ENCODE data around the gene OSBPL9. TPM values are rescaled to one million over a fixed set of nuclear protein-coding genes. Genes with fewer than 3 reads are reported as not detected.

The OSBPL9 gene
- polyA plus RNA-seq, 3 donors = 140 to 157 (median 152) TPM

DNA sequence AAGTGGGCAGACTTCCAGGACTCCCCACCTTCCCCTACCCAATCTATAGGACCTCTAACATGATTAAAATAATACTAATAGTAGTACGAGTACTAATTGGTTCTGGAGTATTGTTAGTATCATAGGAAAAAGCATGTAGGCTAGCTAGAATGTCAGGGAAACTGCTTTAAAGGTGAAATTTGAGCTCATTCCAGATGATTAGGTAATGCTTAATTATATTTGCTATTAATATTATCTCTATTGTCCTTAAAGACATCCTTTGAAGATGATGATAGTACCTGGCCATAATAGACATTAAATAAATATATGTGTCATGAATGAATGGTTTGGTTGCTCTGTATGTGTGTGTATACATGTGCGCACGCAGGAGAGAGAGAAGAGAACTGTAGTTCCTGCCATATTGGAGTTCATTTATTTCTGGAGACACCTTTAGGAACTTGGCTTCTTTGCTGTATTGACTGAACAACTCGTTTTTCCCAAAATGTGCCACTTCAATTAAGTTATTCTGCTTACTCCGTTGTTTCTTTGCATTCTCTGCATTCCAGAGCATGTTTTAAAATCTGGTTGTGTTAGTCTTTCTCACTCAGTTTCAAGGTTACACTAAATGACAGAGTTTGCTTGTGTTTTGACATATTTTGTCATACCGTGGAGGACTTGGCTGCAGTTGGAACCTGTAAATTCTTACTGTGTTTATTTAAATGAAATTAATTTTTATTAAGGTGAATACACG, 117.1 kb downstream of the OSBPL9 start:
- DNase-seq (ENCODE audit: low read depth in 3 of 3, low spot score in 2 of 3) = no peak

DNA sequence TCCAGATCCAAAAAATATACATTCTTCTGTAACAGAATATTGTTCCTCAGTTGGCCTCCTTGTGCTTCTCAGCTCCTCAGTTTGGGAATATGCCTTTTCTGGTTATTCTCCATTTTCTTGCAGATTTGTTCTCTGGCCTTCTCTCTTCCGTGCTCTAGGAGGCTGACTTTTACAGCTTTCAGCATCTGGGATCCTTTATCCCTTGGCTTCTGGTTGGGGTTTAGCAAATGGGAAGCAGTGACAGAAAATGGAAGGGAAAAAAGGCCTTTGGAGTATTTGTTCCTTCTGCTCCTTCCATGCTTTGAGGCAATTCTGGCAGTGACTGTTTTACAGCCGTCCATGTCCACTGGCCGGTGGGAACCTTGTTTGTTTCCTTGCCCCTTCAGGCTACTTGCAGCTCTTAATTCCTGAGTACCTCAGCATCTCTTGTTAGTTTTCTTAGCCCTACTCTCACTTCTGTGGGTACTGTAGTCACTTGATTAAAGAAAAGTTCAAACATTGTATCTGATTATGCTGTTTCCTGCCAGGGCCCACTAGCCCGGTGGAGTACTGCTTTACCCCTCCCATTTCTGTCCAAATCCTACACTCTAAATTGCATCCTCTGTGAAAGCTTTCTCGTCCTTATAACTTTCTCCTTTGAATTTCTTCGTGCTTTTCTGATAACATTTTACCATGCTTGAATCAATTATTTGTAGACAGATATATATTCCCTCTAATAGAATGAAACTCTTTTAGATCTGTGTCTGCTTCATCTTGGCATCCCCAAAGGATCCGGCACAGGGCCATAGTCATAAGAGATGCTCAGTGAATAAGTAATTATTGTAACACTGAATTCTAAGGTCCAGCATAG, 118.2 kb downstream of the OSBPL9 start:
- no peak for DNase-seq (ENCODE audit: low read depth in 3 of 3, low spot score in 2 of 3)

DNA sequence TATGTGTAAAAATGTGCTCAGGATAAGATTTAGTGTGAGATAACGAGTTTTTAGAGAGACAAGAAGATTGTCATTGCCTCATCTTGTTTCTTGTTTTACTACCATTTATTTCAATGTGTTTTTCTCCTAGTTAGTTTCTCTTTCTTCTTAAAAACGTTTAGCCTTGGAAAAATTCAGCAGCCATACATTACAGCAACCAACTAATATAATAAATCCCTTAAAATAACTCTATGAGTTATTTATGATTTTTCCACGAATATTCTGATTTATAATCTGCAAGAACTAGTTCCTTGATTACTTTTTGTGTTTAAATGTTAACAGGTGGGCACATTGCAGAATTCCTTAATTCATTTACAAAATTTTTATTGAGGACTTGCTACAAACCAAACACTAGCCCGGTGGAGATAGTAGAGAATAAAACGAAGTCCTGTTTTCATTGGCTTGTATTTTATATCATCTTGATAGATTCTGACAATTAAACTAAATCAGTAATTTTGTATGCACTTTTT, 118.9 kb downstream of the OSBPL9 start:
- no peak for DNase-seq (ENCODE audit: low read depth in 3 of 3, low spot score in 2 of 3)

DNA sequence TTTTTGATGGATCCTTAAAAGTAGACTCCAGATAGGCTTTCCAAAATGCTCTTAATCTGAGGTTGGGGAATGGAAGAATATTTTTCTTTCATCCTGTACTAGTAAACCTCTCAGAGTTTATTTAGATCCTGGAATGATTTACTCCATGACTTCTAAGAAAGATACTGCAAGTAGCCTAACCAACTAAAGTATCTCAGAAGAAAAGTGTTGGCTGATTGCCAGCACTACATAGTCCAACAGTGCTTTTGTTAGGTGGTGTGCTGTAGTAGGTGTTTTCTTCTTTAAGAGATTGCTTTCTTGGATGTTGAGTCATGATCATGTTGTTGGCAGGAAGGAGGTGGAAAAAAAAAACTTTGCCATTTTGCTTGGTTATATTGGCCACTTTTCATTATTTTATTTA, 119.8 kb downstream of the OSBPL9 start:
- DNase-seq (ENCODE audit: low read depth in 3 of 3, low spot score in 2 of 3) = no peak

DNA sequence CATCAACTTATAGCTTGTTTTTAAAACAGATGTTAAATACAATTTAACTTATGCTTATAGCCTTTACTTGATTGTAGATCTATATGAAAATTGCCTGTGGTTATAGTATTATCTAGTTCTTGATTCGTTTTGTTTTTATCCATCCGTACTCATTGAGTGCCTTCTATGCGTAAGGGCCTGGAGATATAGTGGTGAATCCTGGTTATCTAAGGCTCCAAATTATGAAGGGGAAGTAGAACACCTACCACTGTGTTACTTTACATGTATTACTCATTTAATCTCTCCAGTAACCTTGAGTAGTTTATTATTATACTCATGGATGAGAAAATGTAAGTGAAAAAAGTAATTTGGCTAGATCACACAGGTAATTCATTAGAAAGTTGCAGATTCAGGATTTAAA, 121.8 kb downstream of the OSBPL9 start:
- no peak for DNase-seq (ENCODE audit: low read depth in 3 of 3, low spot score in 2 of 3)

DNA sequence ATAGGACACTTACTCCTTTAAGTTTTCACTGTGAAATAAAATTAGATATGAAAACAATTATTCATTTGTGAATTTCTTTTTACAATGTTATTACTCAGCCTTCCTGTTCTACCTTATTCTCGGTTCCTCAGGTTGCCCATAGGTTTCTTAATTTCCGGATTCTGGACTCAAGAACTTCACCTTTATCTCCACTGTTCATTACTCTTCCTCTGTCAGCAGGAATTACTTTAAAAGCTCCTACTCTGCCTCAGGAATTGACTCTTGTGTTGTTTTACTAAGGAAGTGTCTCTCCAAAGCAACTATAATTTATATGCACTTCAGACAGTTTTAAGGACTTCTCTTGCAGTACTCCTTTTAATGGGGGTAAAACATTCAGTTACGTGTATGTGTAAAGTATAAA, 123.8 kb downstream of the OSBPL9 start:
- no peak for DNase-seq (ENCODE audit: low read depth in 3 of 3, low spot score in 2 of 3)

DNA sequence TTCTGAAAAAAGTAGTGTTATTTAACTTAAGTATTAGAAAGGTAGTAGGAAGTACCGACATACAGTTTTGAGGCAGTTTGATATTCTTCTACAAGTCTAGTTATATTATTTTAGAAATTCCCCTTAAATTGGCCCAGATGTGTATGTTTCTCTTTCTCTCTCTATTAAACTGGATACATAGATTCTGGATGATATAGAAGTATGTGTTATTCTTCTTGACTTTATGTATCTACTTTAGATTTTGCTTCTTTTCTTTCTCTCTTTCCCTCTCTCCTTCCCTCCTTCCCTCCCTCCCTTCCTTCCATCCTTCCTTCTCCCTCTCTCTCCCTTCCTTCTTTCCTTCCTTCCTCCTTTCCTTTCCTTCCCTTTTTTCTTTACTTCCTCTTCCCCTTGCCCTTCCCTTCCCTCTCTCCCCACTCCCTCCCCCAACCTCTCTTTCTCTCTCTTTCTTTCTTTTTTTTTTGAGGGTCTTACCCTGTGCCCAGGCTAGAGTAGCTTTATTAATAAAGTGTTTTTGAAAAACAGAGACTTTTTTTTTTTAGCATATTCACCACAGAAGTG, 124.3 kb downstream of the OSBPL9 start:
- DNase-seq (ENCODE audit: low read depth in 3 of 3, low spot score in 2 of 3) = no peak

DNA sequence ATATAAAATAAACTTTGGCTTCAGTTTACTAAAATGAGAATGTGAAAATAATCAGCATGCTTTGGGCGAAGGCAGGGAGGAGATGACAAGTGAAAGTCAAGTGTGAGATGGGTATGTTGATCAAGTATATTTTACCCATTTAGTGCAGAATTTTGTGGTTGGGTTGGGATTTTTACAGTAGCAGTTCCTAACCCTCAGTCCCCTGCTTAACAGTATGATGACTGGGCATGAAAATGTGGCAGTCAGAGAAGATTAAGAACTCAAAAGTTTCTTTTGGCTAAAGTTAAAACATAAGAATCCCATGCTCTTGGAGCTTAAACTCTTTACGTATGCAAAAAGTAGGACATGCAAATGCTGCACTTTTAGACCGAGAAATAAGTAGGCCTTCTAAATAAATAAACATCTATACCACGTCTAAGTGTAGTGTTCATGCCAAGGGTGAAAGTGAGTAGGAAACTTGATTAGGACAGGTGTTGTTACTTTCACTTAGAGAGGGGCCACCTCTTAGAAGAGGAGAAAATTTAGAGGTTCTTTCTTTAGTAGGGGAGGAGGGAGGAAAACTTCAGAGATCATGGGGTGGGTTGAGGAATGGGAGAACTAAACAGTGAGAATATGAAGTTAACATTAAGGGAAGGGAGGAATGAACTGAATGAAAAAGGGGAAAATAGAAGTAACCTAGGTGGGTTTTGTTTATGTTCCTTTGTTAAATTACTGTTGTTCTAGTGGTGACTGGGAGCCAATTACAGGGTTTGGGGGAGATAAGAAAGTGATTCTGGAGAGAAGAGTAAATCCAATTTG, 127.8 kb downstream of the OSBPL9 start:
- no peak for DNase-seq (ENCODE audit: low read depth in 3 of 3, low spot score in 2 of 3)

DNA sequence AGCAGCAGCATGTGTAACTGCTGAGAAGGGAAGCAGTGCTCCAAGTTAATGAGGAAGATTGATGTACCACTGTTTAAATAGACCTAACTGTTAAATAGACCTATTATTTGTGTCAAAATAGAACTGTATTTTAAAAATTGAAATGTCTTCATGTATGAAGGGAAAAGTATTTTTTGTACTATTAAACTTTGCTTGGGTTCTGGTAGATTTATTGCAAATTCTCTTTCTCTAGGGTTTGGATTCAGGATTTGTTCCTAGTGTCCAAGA, 128.3 kb downstream of the OSBPL9 start:
- DNase-seq (ENCODE audit: low read depth in 3 of 3, low spot score in 2 of 3) = no peak

DNA sequence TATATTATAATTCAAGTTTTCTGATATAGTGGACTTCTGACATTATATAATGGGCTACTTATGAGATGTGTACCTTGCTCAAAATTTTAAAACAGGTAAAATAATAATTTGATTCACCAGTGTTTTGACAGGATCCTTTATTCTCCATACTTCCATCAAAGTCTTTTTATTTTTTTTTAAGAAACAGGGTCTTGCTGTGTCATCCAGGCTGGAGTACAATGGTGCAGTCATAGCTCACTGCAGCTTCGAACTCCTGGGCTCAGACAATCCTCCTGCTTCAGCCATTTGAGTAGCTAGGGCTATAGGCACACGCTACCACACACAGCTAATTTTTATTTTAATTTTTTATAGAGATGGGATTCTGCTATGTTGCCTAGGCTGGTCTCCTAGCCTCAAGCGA, 132.3 kb downstream of the OSBPL9 start:
- no peak for DNase-seq (ENCODE audit: low read depth in 3 of 3, low spot score in 2 of 3)

DNA sequence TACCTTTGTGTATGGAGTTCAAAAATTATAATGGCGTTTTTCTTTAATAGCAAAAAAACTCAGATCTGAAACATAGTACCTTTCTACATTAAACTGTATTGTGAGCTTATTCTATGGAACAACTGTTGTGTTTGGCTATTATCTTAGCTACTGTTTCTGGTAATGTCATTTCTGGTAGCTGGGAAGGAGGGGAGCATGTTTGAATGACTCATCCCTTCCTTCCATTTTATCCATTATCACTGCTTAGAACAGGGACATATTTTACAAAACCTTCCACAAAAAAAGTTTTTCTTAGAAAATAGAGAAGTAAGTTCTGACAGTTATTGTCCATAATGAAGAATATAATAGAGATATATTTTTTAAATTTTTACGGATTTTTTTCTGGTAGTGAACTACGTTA, 133.3 kb downstream of the OSBPL9 start:
- no peak for DNase-seq (ENCODE audit: low read depth in 3 of 3, low spot score in 2 of 3)

DNA sequence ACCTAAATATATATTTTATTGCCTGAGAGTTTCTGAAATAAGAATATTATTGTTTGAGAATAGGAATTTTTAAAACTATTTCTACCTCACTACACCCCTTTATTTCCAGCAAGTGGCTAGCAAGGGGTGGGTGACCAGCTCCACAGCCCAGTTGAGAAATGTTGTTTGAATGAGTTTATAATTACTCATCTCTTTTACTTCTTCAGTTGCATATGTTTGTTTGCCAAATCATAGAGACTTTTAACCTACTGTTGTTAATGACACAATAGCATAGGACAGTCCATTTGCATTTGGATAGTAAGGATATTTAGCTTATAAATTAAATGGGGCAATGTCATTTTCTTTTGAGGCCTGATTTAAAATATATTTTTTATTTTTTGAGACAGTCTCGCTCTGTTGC, 133.8 kb downstream of the OSBPL9 start:
- DNase-seq (ENCODE audit: low read depth in 3 of 3, low spot score in 2 of 3) = no peak

DNA sequence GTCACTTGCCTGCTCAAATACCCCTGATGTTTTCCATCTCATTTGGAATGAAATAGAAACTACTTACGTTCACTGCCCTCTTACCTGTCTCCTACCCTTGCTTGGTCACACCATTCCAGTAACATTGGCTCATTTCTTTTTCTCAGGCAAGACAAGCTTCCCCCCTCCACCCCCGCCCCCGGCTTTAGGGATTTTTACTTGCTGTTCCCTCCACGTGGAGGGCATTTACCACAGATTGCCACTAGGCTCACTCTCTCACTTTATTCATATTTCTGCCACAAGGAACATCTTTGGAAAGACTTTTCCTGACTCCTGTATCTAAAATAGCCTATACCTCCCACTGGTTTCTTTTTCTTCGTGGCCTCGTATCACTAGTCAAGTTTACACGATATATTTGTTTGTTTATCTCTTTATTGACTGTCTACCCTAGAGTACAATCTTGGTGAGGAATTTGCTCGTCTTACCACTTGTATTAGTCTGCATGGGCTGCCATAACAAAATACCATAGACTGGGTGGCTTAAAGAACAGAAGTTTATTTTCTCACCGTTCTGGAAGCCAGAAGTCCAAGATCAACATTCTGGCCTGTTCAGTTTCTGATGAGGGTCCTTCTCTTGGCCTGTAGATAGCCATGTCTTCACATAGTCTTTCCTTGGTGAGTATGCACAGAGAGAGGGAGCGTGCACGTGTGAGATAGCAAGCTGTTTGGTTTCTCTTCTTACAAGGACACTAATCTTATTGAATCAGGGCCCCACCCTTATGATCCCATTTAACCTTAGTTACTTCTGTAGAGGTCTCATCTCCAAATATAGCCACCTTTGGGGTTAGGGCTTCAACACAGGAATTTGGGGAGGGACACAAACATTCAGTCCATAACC, 135.4 kb downstream of the OSBPL9 start:
- no peak for DNase-seq (ENCODE audit: low read depth in 3 of 3, low spot score in 2 of 3)

DNA sequence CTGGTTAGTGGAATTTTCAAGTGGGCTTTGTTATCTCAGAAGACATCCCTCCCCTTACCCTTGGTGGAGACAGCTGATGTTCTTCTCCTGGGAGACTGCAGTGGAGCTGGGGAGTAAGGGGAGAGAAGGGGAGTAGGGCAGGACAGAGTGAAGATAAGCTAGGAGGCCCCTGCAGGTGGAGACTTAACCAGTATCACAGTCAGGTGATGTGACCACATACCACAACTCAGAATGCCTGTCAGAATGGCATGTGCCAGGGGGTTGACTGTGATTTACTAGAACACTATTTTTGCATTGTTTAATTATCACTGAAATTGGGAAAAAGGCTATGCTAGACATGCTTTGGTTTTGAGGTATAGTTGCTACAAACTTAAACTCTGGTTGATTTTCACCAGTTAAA, 137.1 kb downstream of the OSBPL9 start:
- DNase-seq (ENCODE audit: low read depth in 3 of 3, low spot score in 2 of 3) = no peak

DNA sequence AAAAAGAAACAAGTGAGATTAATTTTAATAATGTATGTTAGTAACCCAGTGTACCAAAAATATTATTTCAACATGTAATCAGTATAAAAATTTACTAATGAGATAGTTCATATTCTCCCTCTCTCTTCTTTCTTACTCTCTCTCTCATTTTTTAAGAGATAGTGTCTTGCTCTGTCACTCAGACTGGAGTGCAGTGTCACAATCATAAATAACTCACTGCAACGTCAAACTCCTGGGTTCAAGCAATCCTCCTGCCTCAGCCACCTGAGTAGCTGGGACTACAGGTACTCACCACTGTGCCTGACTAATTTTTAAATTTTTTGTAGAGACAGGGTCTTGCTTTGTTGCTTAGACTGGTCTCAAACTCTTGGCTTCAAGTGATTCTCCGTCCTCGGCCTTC, 137.8 kb downstream of the OSBPL9 start:
- no peak for DNase-seq (ENCODE audit: low read depth in 3 of 3, low spot score in 2 of 3)

DNA sequence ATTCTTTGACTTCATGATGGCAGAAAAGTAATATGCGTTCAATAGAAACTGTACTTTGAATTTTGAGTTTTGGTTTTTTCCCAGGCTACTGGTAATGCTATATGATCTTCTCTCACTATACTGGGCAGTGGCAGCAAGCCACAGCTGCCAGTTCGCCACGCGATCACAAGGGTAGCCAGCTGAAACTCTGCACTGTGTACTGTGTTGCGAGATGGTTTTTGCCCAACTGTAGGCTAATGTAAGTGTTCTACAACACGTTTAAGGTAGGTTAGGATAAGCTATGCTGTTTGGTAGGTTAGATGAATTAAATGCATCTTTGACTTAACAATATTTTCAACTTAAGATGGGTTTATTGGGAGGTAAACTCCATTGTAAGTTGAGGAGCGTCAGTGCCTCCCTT, 138.5 kb downstream of the OSBPL9 start:
- no peak for DNase-seq (ENCODE audit: low read depth in 3 of 3, low spot score in 2 of 3)

DNA sequence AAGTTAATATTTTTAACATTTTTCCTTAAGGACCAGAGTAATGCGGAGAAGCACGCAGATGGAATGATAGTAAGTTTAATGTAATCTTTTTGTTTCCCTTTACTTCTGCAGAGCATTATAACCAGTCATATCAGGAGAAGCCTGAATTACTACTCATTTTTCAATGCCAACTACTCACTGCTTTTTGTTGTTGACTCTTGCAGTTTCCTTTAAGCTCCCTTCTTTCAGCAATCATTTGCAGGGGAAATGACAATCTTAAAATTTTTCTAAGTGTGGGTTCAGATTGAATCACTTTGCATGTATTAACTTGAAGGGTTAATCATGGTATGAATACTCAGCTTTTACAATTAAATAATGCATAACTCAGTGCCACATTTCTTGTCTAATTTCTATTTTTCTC, 139.4 kb downstream of the OSBPL9 start:
- DNase-seq (ENCODE audit: low read depth in 3 of 3, low spot score in 2 of 3) = no peak

DNA sequence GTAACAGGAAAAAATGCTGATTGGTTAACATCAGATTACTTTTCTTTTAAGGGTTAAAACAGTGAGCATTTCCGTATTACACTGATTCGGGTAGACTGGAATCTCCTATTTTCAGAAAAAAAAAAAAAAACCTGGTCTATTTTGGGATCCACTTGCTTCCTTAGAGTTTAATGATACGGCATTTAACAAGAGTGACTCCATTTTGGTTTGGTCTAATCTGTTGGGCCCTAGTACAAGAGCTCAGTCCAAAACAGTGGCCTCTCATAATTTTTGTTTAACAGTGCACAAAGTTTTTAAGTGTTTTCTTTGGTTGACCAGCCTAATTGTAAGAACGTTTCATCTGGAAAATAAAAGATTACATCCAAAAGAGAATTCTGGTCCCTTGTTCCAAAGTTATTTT, 141.4 kb downstream of the OSBPL9 start:
- DNase-seq (ENCODE audit: low read depth in 3 of 3, low spot score in 2 of 3) = no peak

DNA sequence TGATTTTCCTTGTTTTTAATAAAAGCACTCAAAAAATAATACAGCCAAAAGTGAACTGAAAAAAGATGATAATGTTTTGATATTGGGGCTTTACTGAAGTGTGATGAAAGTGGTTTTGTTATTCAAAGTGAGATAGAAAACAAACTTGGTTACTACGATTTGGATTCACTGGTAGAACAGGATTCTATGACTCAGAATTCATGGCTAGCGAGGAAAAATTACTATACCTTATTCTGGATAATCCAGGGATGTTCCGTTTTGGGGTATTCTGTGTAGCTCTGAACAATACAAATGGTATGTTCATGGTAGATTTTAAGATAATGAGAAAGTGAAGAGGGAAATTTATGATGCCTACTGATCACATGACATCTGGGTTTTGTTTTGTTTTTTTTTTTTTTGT, 144.0 kb downstream of the OSBPL9 start:
- DNase-seq (ENCODE audit: low read depth in 3 of 3, low spot score in 2 of 3) = no peak

DNA sequence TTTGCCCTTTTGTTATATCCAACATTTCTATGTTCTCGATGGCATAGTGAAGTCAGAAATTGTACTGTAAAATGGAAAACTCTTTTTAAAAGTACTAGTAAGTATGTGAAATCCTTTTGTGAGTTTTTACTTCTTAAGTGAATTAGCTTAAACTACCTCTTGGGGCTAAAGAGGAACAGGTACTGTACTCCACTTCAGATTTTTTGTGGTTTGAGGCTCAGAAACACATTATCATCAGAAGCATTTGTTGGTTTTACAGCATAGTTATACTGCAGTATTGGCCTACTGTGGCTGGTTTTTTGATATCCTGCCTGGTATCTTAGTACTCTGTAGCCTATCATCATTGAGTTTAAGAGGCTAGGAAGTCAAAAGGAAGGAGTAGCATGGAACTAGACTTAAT, 144.5 kb downstream of the OSBPL9 start:
- DNase-seq (ENCODE audit: low read depth in 3 of 3, low spot score in 2 of 3) = no peak

Measured in right renal cortex interstitium (tissue), 3 donors.